IPS DF 6.9 (cell line): ENCODE data around the gene IDS.
"Not testable (repeated sequence)": the region's sequence is repeated elsewhere in the genome, so short reads cannot be mapped to it uniquely, and the experiment has no call there.

Experiments
- DNase-seq: peaks from one replicate; pipeline ENCODE4 v3.0.0-alpha.2; 2013; ENCODE audit warnings: low read depth, low spot score
- H3K27ac ChIP-seq: one replicate; pipeline ENCODE4 v1.5.1; 2013; ENCODE audit warnings: low read length, control low read depth
- H3K27me3 ChIP-seq: 2 replicates; pipeline ENCODE4 v1.6.1; 2013; ENCODE audit warnings: mild to moderate bottlenecking, low read length; ENCODE audit not compliant: control insufficient read depth, insufficient read depth
- H3K36me3 ChIP-seq: 2 replicates; pipeline ENCODE4 v1.6.1; 2013; ENCODE audit warnings: low read length; ENCODE audit not compliant: control insufficient read depth, insufficient read depth
- H3K4me1 ChIP-seq: 2 replicates; pipeline ENCODE4 v1.6.1; 2013; ENCODE audit warnings: low read length; ENCODE audit not compliant: control insufficient read depth, insufficient read depth
- H3K4me3 ChIP-seq: 2 replicates; pipeline ENCODE4 v1.5.1; 2013; ENCODE audit warnings: mild to moderate bottlenecking, low read length
- H3K9me3 ChIP-seq: 2 replicates; pipeline ENCODE4 v1.6.1; 2013; ENCODE audit warnings: low read length, inconsistent platforms; ENCODE audit not compliant: control insufficient read depth, insufficient read depth
- WGBS: extraction: QIAGEN DNeasy Blood & Tissue Kit; methylation state at CpG from one replicate; pipeline ENCODE4 v1.1.7; 2013; ENCODE audit warnings: mixed read lengths, missing lambda C conversion rate; ENCODE audit not compliant: insufficient read length, insufficient coverage; 5-methylcytosine and 5-hydroxymethylcytosine counted together

The IDS gene

GRCh38 chrX:149488008-149488407 lies 17.1 kb downstream of the IDS start:
- not testable (repeated sequence) for H3K4me1 ChIP-seq, H3K27ac ChIP-seq, H3K9me3 ChIP-seq, H3K36me3 ChIP-seq, H3K4me3 ChIP-seq, DNase-seq, H3K27me3 ChIP-seq
- WGBS, result no CpG with 5 or more reads among the region's 9 CpGs

- Histone ChIP-seq H3K9me3 (no peaks in the 10 kb centered on the region), H3K36me3 (peaks cover 2% of the 10 kb centered on the region; the same call in 1 of the 2 replicates), H3K4me1 (no peaks in the 10 kb centered on the region), H3K27ac (no peak overlapping the region), H3K4me3 (no peak overlapping the region), H3K27me3 (no peaks in the 10 kb centered on the region)
- WGBS, result no CpG with 5 or more reads among the region's 6 CpGs
- no peak for DNase-seq
Measured at GRCh38 chrX:149487292-149487691, 17.8 kb downstream of the IDS start.

- no peak for DNase-seq
- H3K36me3 ChIP-seq, result no peaks in the 10 kb centered on the region
- WGBS, result no CpG with 5 or more reads among the region's 2 CpGs
- no peaks in the 10 kb centered on the region for H3K9me3 ChIP-seq
- H3K4me3 ChIP-seq, result no peak overlapping the region
- no peak overlapping the region for H3K27ac ChIP-seq
- H3K27me3 ChIP-seq, result no peaks in the 10 kb centered on the region; the same call in 1 of the 2 replicates
- no peaks in the 10 kb centered on the region for H3K4me1 ChIP-seq
Measured at GRCh38 chrX:149476513-149476912, 28.6 kb downstream of the IDS start.

DNA sequence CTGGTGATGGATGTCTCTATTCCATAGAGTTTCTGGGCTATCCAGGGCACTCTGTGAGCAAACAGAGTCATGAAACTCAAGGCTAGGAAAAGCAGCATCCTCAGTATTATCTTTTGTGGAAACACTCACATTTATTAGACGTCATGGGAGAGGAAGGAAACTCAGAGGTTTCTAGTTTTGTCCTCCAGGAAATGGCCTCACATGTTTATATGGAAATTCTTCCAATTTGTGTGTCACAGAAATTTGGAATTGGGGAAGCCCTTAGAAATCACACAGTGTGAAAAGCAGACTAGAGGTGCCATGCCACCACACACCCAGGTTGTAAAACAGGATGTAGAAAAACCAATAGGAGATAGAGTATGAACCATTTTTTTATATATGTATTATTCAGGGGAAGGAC lies 31.1 kb downstream of the IDS start:
- Histone ChIP-seq H3K4me3 (no peak overlapping the region), H3K36me3 (no peaks in the 10 kb centered on the region), H3K4me1 (no peaks in the 10 kb centered on the region; the same call in 1 of the 2 replicates), H3K9me3 (no peaks in the 10 kb centered on the region), H3K27ac (no peak overlapping the region), H3K27me3 (no peaks in the 10 kb centered on the region; the same call in 1 of the 2 replicates)
- DNase-seq, result no peak
- no CpG with 5 or more reads among the region's 1 CpG for WGBS

- no CpG with 5 or more reads among the region's 1 CpG for WGBS
- Histone ChIP-seq H3K27me3 (no peaks in the 10 kb centered on the region; the same call in 1 of the 2 replicates), H3K27ac (no peak overlapping the region), H3K4me3 (no peak overlapping the region), H3K36me3 (no peaks in the 10 kb centered on the region), H3K9me3 (no peaks in the 10 kb centered on the region), H3K4me1 (no peaks in the 10 kb centered on the region; the same call in 1 of the 2 replicates)
- DNase-seq, result no peak
Measured at GRCh38 chrX:149473092-149473491, 32.0 kb downstream of the IDS start.

- Histone ChIP-seq H3K4me1 (no peaks in the 10 kb centered on the region; the same call in 1 of the 2 replicates), H3K27me3 (no peaks in the 10 kb centered on the region; the same call in 1 of the 2 replicates), H3K27ac (no peak overlapping the region), H3K4me3 (no peak overlapping the region), H3K9me3 (no peaks in the 10 kb centered on the region), H3K36me3 (no peaks in the 10 kb centered on the region)
- DNase-seq, result no peak
Measured at GRCh38 chrX:149472625-149473024, 32.5 kb downstream of the IDS start.

DNA sequence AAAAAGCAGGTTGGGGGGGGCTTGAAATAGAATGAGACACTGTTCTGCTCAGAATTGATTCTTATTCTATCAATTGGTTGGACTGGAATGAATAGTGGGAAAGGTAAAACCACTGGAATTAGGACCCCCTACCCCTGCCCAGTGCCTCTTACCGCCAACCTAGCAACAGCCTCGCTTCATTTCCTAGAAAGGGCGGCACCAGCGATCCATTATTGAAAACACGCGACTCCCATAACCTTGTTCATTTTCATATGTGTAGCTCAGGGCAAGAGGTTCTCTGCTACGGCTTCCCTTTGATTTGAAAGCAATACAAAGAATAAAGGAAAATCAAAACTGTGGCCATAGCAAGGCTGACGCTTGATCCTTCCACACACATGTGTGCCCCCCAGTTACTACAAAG lies 33.7 kb downstream of the IDS start:
- H3K36me3 ChIP-seq, result no peaks in the 10 kb centered on the region
- DNase-seq, result no peak
- H3K27ac ChIP-seq, result no peak overlapping the region
- no peaks in the 10 kb centered on the region for H3K9me3 ChIP-seq
- H3K27me3 ChIP-seq, result no peaks in the 10 kb centered on the region; the same call in 1 of the 2 replicates
- H3K4me1 ChIP-seq, result no peaks in the 10 kb centered on the region; the same call in 1 of the 2 replicates
- no peak overlapping the region for H3K4me3 ChIP-seq
- no CpG with 5 or more reads among the region's 8 CpGs for WGBS

- DNase-seq, result peak; percentile 60
- H3K4me1 ChIP-seq, result no peaks in the 10 kb centered on the region; the same call in 1 of the 2 replicates
- WGBS, result no CpG with 5 or more reads among the region's 23 CpGs
- no peaks in the 10 kb centered on the region for H3K36me3 ChIP-seq
- no peaks in the 10 kb centered on the region for H3K9me3 ChIP-seq
- no peaks in the 10 kb centered on the region; the same call in 1 of the 2 replicates for H3K27me3 ChIP-seq
- H3K4me3 ChIP-seq, result no peak overlapping the region
- H3K27ac ChIP-seq, result no peak overlapping the region
Measured at GRCh38 chrX:149470955-149471354, 34.2 kb downstream of the IDS start.

DNA sequence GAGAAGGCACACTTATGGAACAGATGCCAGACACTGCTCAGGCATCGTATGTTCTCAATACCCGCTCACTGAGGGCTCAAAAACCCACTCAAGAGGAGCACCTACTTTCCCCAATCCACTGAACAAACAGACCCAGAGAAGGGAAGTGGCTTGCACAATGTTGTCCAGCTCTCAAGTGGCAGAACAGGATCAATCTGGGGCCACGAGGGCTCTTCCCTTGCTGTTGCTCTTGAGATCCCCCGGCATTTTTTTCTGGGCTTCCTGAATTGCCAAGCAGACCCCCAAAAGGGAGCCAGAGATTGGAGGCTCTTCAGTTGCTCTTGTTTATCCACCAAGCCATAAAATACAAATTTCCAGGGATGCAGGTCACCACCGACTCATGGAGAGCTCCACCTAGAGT lies 35.7 kb downstream of the IDS start:
- Histone ChIP-seq H3K27me3 (no peaks in the 10 kb centered on the region; the same call in 1 of the 2 replicates), H3K36me3 (no peaks in the 10 kb centered on the region), H3K4me3 (no peak overlapping the region), H3K4me1 (no peaks in the 10 kb centered on the region; the same call in 1 of the 2 replicates), H3K9me3 (no peaks in the 10 kb centered on the region), H3K27ac (no peak overlapping the region)
- WGBS, result no CpG with 5 or more reads among the region's 5 CpGs
- DNase-seq, result no peak

GRCh38 chrX:149467920-149468319 lies 37.2 kb downstream of the IDS start:
- DNase-seq, result no peak
- no peaks in the 10 kb centered on the region; the same call in 1 of the 2 replicates for H3K27me3 ChIP-seq
- no peaks in the 10 kb centered on the region; the same call in 1 of the 2 replicates for H3K4me1 ChIP-seq
- no CpG with 5 or more reads among the region's 5 CpGs for WGBS
- no peaks in the 10 kb centered on the region for H3K9me3 ChIP-seq
- no peak overlapping the region for H3K4me3 ChIP-seq
- H3K27ac ChIP-seq, result no peak overlapping the region
- H3K36me3 ChIP-seq, result no peaks in the 10 kb centered on the region

GRCh38 chrX:149467461-149467860 lies 37.6 kb downstream of the IDS start:
- Histone ChIP-seq H3K4me3 (no peak overlapping the region), H3K27ac (no peak overlapping the region), H3K27me3 (no peaks in the 10 kb centered on the region; the same call in 1 of the 2 replicates), H3K9me3 (no peaks in the 10 kb centered on the region), H3K4me1 (no peaks in the 10 kb centered on the region; the same call in 1 of the 2 replicates), H3K36me3 (no peaks in the 10 kb centered on the region)
- DNase-seq, result no peak
- WGBS, result no CpG with 5 or more reads among the region's 3 CpGs
